Prostate gland (tissue), 2 donors: ENCODE results near the gene KRT12.

Experiments
- POLR2A ChIP-seq: fragments of 450-650 bp; IDR thresholded peaks from one replicate; pipeline ENCODE4 v1.6.1; 2016; ENCODE audit warnings: antibody characterized with exemption, mild to moderate bottlenecking
- POLR2AphosphoS5 ChIP-seq: sonication (generic); formaldehyde crosslinking; IDR thresholded peaks from one replicate; pipeline ENCODE4 v1.6.1; 2017; ENCODE audit warnings: antibody characterized with exemption
- TF ChIP-seq, protein P1 (sequence below), 4 experiments: fragments of 200-600 bp in 2 of 4; fragments of 450-650 bp in 2 of 4; sonication (generic) in 2 of 4; IDR thresholded peaks; 1 replicate in 3 of 4; 2 replicates in 1 of 4; pipeline ENCODE4 v1.5.1; 2016 to 2019; ENCODE audit warnings: antibody characterized with exemption in 4 of 4, mild to moderate bottlenecking in 2 of 4, moderate library complexity in 2 of 4

DNA sequence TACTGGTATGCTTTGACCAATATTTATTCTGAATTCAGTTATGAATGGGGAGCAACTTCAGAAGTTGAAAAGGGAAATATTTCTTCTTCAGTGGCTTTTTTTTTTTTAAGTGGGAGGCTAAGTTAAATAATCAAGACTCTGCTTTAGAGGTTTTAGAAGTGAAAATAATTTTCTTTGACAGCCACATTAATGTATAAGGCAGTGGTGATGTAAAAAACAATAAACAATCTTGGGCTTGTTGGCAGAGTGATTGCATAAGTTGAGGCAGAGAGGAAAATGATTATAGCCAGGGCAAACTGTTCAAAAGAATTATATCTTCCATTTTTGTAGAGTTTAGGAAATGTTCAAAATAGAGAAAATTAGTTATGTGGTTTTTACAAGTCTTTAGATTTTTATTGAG lies 5.4 kb upstream of the KRT12 start:
- TF ChIP-seq, protein P1, sequence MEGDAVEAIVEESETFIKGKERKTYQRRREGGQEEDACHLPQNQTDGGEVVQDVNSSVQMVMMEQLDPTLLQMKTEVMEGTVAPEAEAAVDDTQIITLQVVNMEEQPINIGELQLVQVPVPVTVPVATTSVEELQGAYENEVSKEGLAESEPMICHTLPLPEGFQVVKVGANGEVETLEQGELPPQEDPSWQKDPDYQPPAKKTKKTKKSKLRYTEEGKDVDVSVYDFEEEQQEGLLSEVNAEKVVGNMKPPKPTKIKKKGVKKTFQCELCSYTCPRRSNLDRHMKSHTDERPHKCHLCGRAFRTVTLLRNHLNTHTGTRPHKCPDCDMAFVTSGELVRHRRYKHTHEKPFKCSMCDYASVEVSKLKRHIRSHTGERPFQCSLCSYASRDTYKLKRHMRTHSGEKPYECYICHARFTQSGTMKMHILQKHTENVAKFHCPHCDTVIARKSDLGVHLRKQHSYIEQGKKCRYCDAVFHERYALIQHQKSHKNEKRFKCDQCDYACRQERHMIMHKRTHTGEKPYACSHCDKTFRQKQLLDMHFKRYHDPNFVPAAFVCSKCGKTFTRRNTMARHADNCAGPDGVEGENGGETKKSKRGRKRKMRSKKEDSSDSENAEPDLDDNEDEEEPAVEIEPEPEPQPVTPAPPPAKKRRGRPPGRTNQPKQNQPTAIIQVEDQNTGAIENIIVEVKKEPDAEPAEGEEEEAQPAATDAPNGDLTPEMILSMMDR (IDR thresholded peaks at IDR 0.05) = no peak
- TF ChIP-seq POLR2AphosphoS5 = no peak
- no peak for TF ChIP-seq POLR2A
